GM12873 (cell line): ENCODE results near the gene LIPC.

Experiments
- CTCF ChIP-seq: IDR thresholded peaks from 2 replicates; pipeline ENCODE4 v1.5.1; 2012; ENCODE audit warnings: low read depth, mild to moderate bottlenecking, moderate library complexity, low read length, control low read depth; ENCODE audit not compliant: insufficient read depth; ENCODE audit errors: missing control alignments

LIPC gene

GRCh38 chr15:58440158-58440910, 8.5 kb downstream of the LIPC start:
- TF ChIP-seq CTCF: no peak

GRCh38 chr15:58440922-58441321, 9.1 kb downstream of the LIPC start:
- TF ChIP-seq CTCF: no peak

GRCh38 chr15:58441376-58442070, 9.7 kb downstream of the LIPC start:
- no peak for TF ChIP-seq CTCF

GRCh38 chr15:58442122-58442521, 10.3 kb downstream of the LIPC start:
- no peak for TF ChIP-seq CTCF

- no peak for TF ChIP-seq CTCF
Observed at GRCh38 chr15:58443308-58443707, 11.5 kb downstream of the LIPC start.

- no peak for TF ChIP-seq CTCF
Observed at GRCh38 chr15:58444056-58444455, 12.3 kb downstream of the LIPC start.

GRCh38 chr15:58444658-58445332, 13.0 kb downstream of the LIPC start:
- TF ChIP-seq CTCF: no peak
